Measurements from ENCODE around the gene TMEM30B. TPM values are rescaled to one million over a fixed set of nuclear protein-coding genes. Genes with fewer than 3 reads are reported as not detected.

The TMEM30B gene
- total and polyA plus RNA-seq, 2 of the 13 experiments (the other 11 are each of a cell fraction or from before 2014, with no cell fraction given): not detected

GRCh38 chr14:61322011-61322798, 41.1 kb upstream of the TMEM30B start:
- no peaks in the 10 kb centered on the region for H4K20me1 ChIP-seq (ENCODE audit: insufficient read depth, low read length)
- H3K4me2 ChIP-seq (ENCODE audit: low read depth, low read length): peak overlapping the region; percentile 71
- in situ Hi-C loops (cut with HindIII; ENCODE audit: extremely low pct_ligation_motif_present, low pct_unique_long_range_greater_than_20kb) (no loop called here), intact Hi-C loops (cut with micrococcal nuclease; ENCODE audit: unreplicated experiment) (no loop called here)
- no peak; the same call in 2 of the 3 replicates for ATAC-seq
- WGBS (ENCODE audit: low lambda C conversion rate): 30% methylated on average over 33 of the region's 63 CpGs
- no TSS peak for BruUV-seq (replicated peaks)
- no peaks in the 10 kb centered on the region for H3K79me2 ChIP-seq (ENCODE audit: insufficient read depth, low read length)
- no peak for DNase-seq (ENCODE audit: low spot score)
- no peaks in the 10 kb centered on the region for H3K4me1 ChIP-seq (ENCODE audit: insufficient read depth, low read length)
- no peaks in the 10 kb centered on the region for H3K9me3 ChIP-seq (ENCODE audit: low read length)
- H3K4me3 ChIP-seq (replicated peaks in 1 of 3; ENCODE audit: insufficient read depth in 1 of 3, low read depth in 2 of 3, low read length in 3 of 3): peak overlapping the region; percentile 40 to 69 (median 50); a peak in 4 of 6 replicates
- H3K36me3 ChIP-seq (replicated peaks in 1 of 2; ENCODE audit: control insufficient read depth in 1 of 2, insufficient read depth in 2 of 2, low read length in 2 of 2): no peaks in the 10 kb centered on the region
- no peak overlapping the region for H2AFZ ChIP-seq (ENCODE audit: low read length)
- no peak overlapping the region for H3K9ac ChIP-seq (ENCODE audit: insufficient read depth, low read depth, low read length)
- H3K27me3 ChIP-seq (ENCODE audit: control insufficient read depth in 1 of 2, insufficient read depth in 2 of 2, low read length in 2 of 2): peaks cover 0 to 17% of the 10 kb centered on the region in 2 experiments; a peak in 2 of 5 replicates
- H3K27ac ChIP-seq (ENCODE audit: extremely low read length, insufficient read depth, low read length): no peak overlapping the region
- ChIA-PET CTCF (ENCODE audit: low intra/inter-chr PET ratio, low total read pairs) (no interaction called here), POLR2A (no interaction called here)
- TF ChIP-seq ZNF274 (CRISPR knock-in tag; IDR thresholded peaks at IDR 0.05) (0 out of 2 replicates have a peak, but pooled peaks have one; percentile 8), TBX2 (CRISPR knock-in tag; IDR thresholded peaks at IDR 0.05; ENCODE audit: borderline replicate concordance) (no peak), ZNF777 (CRISPR knock-in tag; IDR thresholded peaks at IDR 0.05) (peak; percentile 23; the same call in 1 of the 2 replicates)
- TF ChIP-seq, protein P1, sequence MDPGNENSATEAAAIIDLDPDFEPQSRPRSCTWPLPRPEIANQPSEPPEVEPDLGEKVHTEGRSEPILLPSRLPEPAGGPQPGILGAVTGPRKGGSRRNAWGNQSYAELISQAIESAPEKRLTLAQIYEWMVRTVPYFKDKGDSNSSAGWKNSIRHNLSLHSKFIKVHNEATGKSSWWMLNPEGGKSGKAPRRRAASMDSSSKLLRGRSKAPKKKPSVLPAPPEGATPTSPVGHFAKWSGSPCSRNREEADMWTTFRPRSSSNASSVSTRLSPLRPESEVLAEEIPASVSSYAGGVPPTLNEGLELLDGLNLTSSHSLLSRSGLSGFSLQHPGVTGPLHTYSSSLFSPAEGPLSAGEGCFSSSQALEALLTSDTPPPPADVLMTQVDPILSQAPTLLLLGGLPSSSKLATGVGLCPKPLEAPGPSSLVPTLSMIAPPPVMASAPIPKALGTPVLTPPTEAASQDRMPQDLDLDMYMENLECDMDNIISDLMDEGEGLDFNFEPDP (CRISPR knock-in tag; conservative IDR thresholded peaks at IDR 0.05): 0 out of 2 replicates have a peak, but pooled peaks have one; percentile 29
- no peak for FAIRE-seq

- no TSS peak for BruUV-seq (replicated peaks)
- intact Hi-C loops (cut with micrococcal nuclease; ENCODE audit: unreplicated experiment) (no loop called here), in situ Hi-C loops (cut with HindIII; ENCODE audit: extremely low pct_ligation_motif_present, low pct_unique_long_range_greater_than_20kb) (no loop called here)
- FAIRE-seq: no peak
- Histone ChIP-seq H4K20me1 (ENCODE audit: insufficient read depth, low read length) (no peaks in the 10 kb centered on the region), H3K4me2 (ENCODE audit: low read depth, low read length) (peak within 1 kb of the TSS; percentile 71), H3K4me1 (ENCODE audit: insufficient read depth, low read length) (no peaks in the 10 kb centered on the region), H3K79me2 (ENCODE audit: insufficient read depth, low read length) (no peaks in the 10 kb centered on the region), H3K27me3 (ENCODE audit: control insufficient read depth in 1 of 2, insufficient read depth in 2 of 2, low read length in 2 of 2) (peaks cover 0 to 17% of the 10 kb centered on the region in 2 experiments; a peak in 2 of 5 replicates), H3K36me3 (replicated peaks in 1 of 2; ENCODE audit: control insufficient read depth in 1 of 2, insufficient read depth in 2 of 2, low read length in 2 of 2) (no peaks in the 10 kb centered on the region), H2AFZ (ENCODE audit: low read length) (no peak within 1 kb of the TSS), H3K27ac (ENCODE audit: extremely low read length, insufficient read depth, low read length) (no peak within 1 kb of the TSS), H3K4me3 (replicated peaks in 1 of 3; ENCODE audit: insufficient read depth in 1 of 3, low read depth in 2 of 3, low read length in 3 of 3) (peak within 1 kb of the TSS; percentile 40 to 69 (median 50); a peak in 4 of 6 replicates), H3K9me3 (ENCODE audit: low read length) (no peaks in the 10 kb centered on the region), H3K9ac (ENCODE audit: insufficient read depth, low read depth, low read length) (0 out of 2 replicates have a peak within 1 kb of the TSS, but pooled peaks have one; percentile 8)
- POLR2A ChIA-PET: no interaction called here
- WGBS (ENCODE audit: low lambda C conversion rate): 5% methylated on average over 15 of the region's 66 CpGs
- CTCF ChIA-PET (ENCODE audit: low intra/inter-chr PET ratio, low total read pairs): no interaction called here
- DNase-seq (ENCODE audit: low spot score): peak; percentile 11
- peak; percentile 86 for ATAC-seq
- TF ChIP-seq ATF7-NPFF (CRISPR knock-in tag; IDR thresholded peaks at IDR 0.05; ENCODE audit: low read depth): peak; percentile 29; the same call in 1 of the 2 replicates
- no peak for TF ChIP-seq SATB2 (CRISPR knock-in tag; IDR thresholded peaks at IDR 0.05)
- TF ChIP-seq, protein P2, sequence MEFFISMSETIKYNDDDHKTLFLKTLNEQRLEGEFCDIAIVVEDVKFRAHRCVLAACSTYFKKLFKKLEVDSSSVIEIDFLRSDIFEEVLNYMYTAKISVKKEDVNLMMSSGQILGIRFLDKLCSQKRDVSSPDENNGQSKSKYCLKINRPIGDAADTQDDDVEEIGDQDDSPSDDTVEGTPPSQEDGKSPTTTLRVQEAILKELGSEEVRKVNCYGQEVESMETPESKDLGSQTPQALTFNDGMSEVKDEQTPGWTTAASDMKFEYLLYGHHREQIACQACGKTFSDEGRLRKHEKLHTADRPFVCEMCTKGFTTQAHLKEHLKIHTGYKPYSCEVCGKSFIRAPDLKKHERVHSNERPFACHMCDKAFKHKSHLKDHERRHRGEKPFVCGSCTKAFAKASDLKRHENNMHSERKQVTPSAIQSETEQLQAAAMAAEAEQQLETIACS (CRISPR knock-in tag; IDR thresholded peaks at IDR 0.05): no peak
- TF ChIP-seq, protein P3, sequence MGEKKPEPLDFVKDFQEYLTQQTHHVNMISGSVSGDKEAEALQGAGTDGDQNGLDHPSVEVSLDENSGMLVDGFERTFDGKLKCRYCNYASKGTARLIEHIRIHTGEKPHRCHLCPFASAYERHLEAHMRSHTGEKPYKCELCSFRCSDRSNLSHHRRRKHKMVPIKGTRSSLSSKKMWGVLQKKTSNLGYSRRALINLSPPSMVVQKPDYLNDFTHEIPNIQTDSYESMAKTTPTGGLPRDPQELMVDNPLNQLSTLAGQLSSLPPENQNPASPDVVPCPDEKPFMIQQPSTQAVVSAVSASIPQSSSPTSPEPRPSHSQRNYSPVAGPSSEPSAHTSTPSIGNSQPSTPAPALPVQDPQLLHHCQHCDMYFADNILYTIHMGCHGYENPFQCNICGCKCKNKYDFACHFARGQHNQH (CRISPR knock-in tag; IDR thresholded peaks at IDR 0.05): no peak
- no peak for TF ChIP-seq TBL1XR1 (IDR thresholded peaks at IDR 0.05; ENCODE audit: borderline replicate concordance, low read length, partially characterized antibody)
- TF ChIP-seq ZKSCAN8 (CRISPR knock-in tag; IDR thresholded peaks at IDR 0.05; ENCODE audit: borderline replicate concordance): no peak
- TF ChIP-seq ZNF7 (CRISPR knock-in tag; IDR thresholded peaks at IDR 0.05): no peak
- TF ChIP-seq TARDBP (CRISPR knock-in tag; IDR thresholded peaks at IDR 0.05): 0 out of 2 replicates have a peak, but pooled peaks have one; percentile 49
Measured at GRCh38 chr14:61321385-61322010, 40.4 kb upstream of the TMEM30B start, which contains the start of gene PRKCH. TSS of gene PRKCH (plus strand) at chr14:61321579. CDS start at chr14:61322102, 523 bp downstream.

Data from HepG2 (cell line).